ENCODE measurements around the gene SELENOO.

DNA sequence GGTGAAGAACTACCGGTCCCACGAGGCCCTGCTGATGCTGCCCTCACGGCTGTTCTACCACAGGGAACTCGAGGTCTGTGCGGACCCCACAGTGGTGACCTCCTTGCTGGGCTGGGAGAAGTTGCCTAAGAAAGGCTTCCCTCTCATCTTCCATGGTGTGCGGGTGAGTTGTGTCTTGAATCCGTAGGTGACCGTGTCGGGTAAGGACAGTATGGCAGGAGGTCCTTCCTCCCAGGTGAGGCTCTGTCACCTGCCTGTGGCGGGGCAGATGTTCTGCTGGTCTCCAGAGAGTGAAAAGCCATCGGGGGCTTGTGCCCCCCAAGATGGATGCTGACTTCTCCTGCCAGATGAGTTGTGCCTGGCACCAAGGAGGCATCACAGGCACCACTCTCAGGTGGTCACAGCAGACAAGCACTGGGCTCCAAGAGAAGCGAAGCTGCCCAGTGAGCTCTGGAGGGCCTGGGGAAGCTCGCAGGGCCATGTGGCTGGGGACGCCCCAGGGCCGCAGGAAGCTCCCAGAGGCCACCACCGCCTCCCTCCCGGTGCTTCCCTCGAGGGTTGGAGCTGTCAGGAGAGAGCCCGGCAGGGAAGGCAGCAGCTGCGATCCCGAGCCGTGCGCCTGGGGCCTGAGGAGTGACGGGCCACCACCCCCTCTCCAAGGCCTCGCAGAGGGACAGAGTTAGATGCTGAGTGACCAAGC, 47.6 kb upstream of the SELENOO start:
- TF ChIP-seq, protein P1, sequence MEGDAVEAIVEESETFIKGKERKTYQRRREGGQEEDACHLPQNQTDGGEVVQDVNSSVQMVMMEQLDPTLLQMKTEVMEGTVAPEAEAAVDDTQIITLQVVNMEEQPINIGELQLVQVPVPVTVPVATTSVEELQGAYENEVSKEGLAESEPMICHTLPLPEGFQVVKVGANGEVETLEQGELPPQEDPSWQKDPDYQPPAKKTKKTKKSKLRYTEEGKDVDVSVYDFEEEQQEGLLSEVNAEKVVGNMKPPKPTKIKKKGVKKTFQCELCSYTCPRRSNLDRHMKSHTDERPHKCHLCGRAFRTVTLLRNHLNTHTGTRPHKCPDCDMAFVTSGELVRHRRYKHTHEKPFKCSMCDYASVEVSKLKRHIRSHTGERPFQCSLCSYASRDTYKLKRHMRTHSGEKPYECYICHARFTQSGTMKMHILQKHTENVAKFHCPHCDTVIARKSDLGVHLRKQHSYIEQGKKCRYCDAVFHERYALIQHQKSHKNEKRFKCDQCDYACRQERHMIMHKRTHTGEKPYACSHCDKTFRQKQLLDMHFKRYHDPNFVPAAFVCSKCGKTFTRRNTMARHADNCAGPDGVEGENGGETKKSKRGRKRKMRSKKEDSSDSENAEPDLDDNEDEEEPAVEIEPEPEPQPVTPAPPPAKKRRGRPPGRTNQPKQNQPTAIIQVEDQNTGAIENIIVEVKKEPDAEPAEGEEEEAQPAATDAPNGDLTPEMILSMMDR (conservative IDR thresholded peaks at IDR 0.05; ENCODE audit: low read length): no peak
- TF ChIP-seq EZH2phosphoT487 (IDR thresholded peaks at IDR 0.05; ENCODE audit: borderline replicate concordance, low read depth, low read length): no peak

All from OCI-LY7 (cell line).